ENCODE data around the gene ATF5.
"Not testable (repeated sequence)": the region's sequence is repeated elsewhere in the genome, so short reads cannot be mapped to it uniquely, and the experiment has no call there.

Gene ATF5

GRCh38 chr19:49936549-49936948 lies 7.5 kb downstream of the ATF5 start:
- DNase-seq (ENCODE audit: low read depth): no peak
- no peak for TF ChIP-seq CTCF (IDR thresholded peaks at IDR 0.05; ENCODE audit: low read depth, low read length, missing control alignments)
- in situ Hi-C loops (cut with HindIII; ENCODE audit: low sequenced_read_pairs): no loop called here
- H3K4me3 ChIP-seq (ENCODE audit: low read depth, low read length): no peak overlapping the region

GRCh38 chr19:49937750-49938381 lies 8.9 kb downstream of the ATF5 start:
- H3K4me3 ChIP-seq (ENCODE audit: low read depth, low read length): peak overlapping the region; percentile 25
- in situ Hi-C loops (cut with HindIII; ENCODE audit: low sequenced_read_pairs): no loop called here
- TF ChIP-seq CTCF (IDR thresholded peaks at IDR 0.05; ENCODE audit: low read depth, low read length, missing control alignments): peak; percentile 94
- DNase-seq (ENCODE audit: low read depth): peak; percentile 40

- no peak overlapping the region for H3K4me3 ChIP-seq (ENCODE audit: low read depth, low read length)
- TF ChIP-seq CTCF (IDR thresholded peaks at IDR 0.05; ENCODE audit: low read depth, low read length, missing control alignments): no peak
- in situ Hi-C loops (cut with HindIII; ENCODE audit: low sequenced_read_pairs): no loop called here
- DNase-seq (ENCODE audit: low read depth): no peak
These were observed 9.7 kb downstream of the ATF5 start for GRCh38 chr19:49938662-49939061.

- DNase-seq (ENCODE audit: low read depth): no peak
- no peak overlapping the region for H3K4me3 ChIP-seq (ENCODE audit: low read depth, low read length)
- in situ Hi-C loops (cut with HindIII; ENCODE audit: low sequenced_read_pairs): no loop called here
- no peak for TF ChIP-seq CTCF (IDR thresholded peaks at IDR 0.05; ENCODE audit: low read depth, low read length, missing control alignments)
These were observed 10.9 kb downstream of the ATF5 start for GRCh38 chr19:49939721-49940481.

GRCh38 chr19:49940482-49940791 lies 11.4 kb downstream of the ATF5 start:
- in situ Hi-C loops (cut with HindIII; ENCODE audit: low sequenced_read_pairs): no loop called here
- DNase-seq (ENCODE audit: low read depth): no peak
- no peak for TF ChIP-seq CTCF (IDR thresholded peaks at IDR 0.05; ENCODE audit: low read depth, low read length, missing control alignments)

GRCh38 chr19:49944567-49944966 lies 15.6 kb downstream of the ATF5 start:
- H3K4me3 ChIP-seq (ENCODE audit: low read depth, low read length); DNase-seq (ENCODE audit: low read depth); in situ Hi-C loops (cut with HindIII; ENCODE audit: low sequenced_read_pairs): not testable (repeated sequence)

More at GRCh38 chr19:49940482-49940791, 11.4 kb downstream of the ATF5 start:
- H3K4me3 ChIP-seq (ENCODE audit: low read depth, low read length): no peak overlapping the region

GRCh38 chr19:49946415-49946814 lies 17.4 kb downstream of the ATF5 start:
- no peak overlapping the region for H3K4me3 ChIP-seq (ENCODE audit: low read depth, low read length)
- no peak for DNase-seq (ENCODE audit: low read depth)
- in situ Hi-C loops (cut with HindIII; ENCODE audit: low sequenced_read_pairs): no loop called here
- TF ChIP-seq CTCF (IDR thresholded peaks at IDR 0.05; ENCODE audit: low read depth, low read length, missing control alignments): no peak
